OCI-LY1 (cell line): ENCODE results near the gene ATAD3A.

Experiments used
- CTCF ChIP-seq: fragments of 200-600 bp; sonication (generic), shearing (Covaris generic); IDR thresholded peaks from 2 replicates; pipeline ENCODE4 v1.5.1; 2017; ENCODE audit warnings: mild to moderate bottlenecking, antibody characterized with exemption, low read length, moderate library complexity, mixed read lengths
- EZH2 ChIP-seq: fragments of 200-600 bp; sonication (generic), shearing (Covaris generic); IDR thresholded peaks from 2 replicates; pipeline ENCODE4 v1.8.0; 2017; ENCODE audit warnings: borderline replicate concordance, mixed run types, mild to moderate bottlenecking, antibody characterized with exemption, low read length, moderate library complexity, mixed read lengths

GRCh38 chr1:1536938-1537546, 25.1 kb downstream of the ATAD3A start:
- TF ChIP-seq CTCF: no peak
- TF ChIP-seq EZH2: no peak
